Skin of body (tissue), 2 donors: ENCODE results near the gene AMOTL1. TPM values are rescaled to one million over a fixed set of nuclear protein-coding genes. Genes with fewer than 3 reads are reported as not detected.
"Not testable (repeated sequence)": the region's sequence is repeated elsewhere in the genome, so short reads cannot be mapped to it uniquely, and the experiment has no call there.

Experiments used
- DNase-seq: peaks from one replicate; lab custom pipeline; 2025; lab: John Stamatoyannopoulos, UW
- total RNA-seq: library from RNA; depleted of rRNA; stranded (reverse); fragments of >200 nt; gene quantifications from one replicate; pipeline ENCODE4 v1.2.3, GENCODE V29; 2014

Gene AMOTL1
- total RNA-seq, 1 donor from 2014 or later = 80.7 TPM

DNA sequence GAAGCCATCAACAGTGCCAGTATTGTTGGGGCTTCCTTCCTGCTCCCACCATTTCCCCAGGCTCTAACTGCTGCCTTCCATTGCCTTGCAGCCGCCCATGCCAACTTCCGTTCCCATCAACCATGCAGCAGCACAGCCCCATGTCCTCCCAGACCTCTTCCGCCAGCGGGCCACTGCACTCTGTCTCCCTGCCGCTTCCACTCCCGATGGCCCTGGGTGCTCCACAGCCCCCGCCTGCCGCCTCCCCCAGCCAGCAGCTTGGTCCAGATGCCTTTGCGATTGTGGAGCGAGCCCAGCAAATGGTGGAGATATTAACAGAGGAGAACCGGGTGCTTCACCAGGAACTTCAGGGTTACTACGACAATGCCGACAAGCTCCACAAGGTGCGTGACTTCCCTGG lies 53.3 kb downstream of the AMOTL1 start:
- no peak for DNase-seq

GRCh38 chr11:94822080-94822479 lies 53.9 kb downstream of the AMOTL1 start:
- DNase-seq = no peak

GRCh38 chr11:94823102-94823732 lies 55.1 kb downstream of the AMOTL1 start:
- no peak for DNase-seq

DNA sequence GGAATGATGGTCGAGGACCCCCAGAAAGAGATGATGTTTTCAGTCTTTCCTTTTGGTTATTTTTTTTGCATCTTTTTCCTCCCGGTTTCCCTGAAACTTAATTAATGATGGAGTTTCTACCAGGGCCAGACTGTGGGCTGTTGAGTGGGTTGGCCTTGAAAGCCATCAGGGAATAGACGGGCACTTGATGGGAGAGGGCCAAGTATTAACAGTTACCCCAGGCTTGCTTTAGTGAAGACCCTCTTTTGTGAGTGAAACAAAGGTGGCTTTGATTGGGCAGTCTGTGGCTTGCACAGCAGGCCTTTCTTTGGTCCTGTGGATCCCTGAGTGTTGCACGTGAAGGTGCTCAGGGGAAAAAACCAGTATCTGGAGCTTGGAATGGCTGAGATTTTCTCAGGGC lies 56.9 kb downstream of the AMOTL1 start:
- DNase-seq = no peak

DNA sequence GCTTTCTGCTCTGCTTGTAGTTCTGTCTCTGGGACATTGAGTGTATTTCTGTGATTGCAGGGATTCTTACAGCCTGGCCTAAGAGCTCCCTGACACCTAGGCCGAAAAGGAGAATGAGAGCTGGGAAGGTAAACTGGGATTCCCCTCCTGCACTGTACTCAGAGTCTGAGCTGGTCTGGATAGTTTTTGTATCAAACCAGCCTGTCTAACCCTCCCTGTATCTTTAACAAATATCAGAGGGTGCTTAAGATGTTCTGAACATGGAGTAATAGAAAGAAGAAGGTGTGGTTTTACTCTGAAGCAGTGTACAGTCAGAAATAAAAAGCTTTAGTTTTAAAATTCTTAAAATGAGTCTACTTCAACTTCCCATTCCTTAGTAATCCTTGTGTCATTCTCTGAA lies 57.3 kb downstream of the AMOTL1 start:
- DNase-seq = no peak

- DNase-seq = no peak
Observed at GRCh38 chr11:94826415-94826814, 58.3 kb downstream of the AMOTL1 start.

DNA sequence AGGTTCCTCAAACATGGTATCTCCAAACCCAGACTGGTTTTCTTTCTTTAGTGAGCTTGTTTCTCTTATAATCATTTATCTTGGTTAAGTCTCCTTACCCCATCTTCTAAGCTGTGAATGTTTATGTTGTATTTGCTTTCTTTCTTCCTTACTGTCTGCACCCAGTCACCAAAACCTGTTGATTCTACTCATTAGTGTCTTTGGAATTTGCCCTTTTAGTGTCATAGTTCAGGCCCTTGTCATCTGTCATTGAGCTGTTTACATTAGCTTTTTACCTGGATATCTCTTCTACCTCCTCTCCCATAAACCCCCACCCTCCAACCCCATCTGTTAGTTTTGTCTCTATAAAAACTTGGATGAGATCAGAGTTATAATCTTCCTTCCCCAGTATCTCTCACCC lies 59.9 kb downstream of the AMOTL1 start:
- no peak for DNase-seq

- DNase-seq = no peak
Observed at GRCh38 chr11:94830722-94831510, 62.8 kb downstream of the AMOTL1 start.

DNA sequence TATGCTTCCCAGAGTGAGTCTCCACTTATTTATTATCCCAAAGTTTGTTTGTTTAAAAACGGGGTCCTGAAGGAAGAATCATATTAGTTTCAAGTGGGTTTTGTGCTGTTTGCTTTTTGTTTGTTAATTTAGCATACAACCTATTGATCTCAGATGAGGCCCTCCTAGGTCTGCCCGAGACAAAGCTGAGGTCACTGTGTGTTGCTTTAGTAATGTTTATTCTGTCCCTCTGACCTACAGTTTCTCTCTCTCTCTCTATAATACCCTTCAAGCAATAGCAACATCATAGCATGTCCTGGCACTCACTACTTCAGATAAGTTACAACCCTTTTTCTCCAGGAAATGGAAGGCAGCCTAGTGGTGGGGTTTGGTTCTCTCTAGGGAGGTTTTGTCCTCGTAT lies 63.4 kb downstream of the AMOTL1 start:
- no peak for DNase-seq

GRCh38 chr11:94832604-94833235 lies 64.6 kb downstream of the AMOTL1 start:
- no peak for DNase-seq

DNA sequence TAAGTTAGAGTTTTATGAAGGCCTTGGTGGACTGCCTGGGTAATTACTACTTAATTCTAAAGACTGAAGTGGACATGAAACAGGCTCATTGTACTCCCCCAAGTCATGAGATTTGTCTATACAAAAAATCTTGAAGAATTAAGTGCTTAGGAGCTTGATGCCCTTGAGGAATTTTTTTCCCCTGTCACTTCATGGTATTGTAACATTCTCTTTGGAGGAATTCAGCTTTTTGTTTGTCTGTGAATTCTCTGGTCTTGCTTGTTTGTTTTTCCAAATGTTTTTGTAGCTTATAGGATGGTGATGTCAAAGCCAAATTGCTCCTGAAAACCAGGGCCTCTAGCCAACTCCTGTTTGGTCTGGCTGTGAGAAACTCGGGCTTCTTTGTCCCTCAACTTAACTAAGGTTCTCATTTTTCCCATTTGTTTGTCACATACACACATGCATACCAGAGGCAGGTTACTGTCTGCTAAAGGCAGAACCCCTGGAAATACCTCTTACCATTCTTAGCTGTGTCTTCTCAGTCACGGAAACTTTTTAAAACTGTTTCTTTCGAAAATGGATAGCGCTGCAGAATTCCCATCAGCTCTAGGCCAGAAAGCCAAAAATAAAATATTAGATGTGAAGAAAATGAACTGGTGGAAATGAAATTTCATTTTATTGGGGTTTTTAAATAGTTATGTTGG lies 66.9 kb downstream of the AMOTL1 start:
- no peak for DNase-seq

DNA sequence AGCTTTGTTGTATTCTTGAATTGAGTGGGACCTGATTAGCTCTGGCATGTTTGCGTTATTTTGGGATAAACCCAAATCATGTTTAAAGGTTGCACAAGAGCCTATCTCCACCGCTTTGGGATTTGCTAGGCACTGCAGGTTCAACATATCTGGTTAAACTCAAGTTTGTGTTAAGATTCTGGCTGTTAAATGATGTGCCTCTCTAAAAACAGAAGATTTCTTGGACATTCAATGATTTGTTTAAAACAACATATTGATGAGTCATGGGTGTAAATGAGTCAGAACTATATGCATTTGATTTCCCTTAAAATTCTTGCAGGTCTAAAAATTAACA lies 67.4 kb downstream of the AMOTL1 start:
- DNase-seq = no peak

GRCh38 chr11:94837317-94837716 lies 69.2 kb downstream of the AMOTL1 start:
- no peak for DNase-seq

GRCh38 chr11:94838027-94838731 lies 70.0 kb downstream of the AMOTL1 start:
- no peak for DNase-seq

DNA sequence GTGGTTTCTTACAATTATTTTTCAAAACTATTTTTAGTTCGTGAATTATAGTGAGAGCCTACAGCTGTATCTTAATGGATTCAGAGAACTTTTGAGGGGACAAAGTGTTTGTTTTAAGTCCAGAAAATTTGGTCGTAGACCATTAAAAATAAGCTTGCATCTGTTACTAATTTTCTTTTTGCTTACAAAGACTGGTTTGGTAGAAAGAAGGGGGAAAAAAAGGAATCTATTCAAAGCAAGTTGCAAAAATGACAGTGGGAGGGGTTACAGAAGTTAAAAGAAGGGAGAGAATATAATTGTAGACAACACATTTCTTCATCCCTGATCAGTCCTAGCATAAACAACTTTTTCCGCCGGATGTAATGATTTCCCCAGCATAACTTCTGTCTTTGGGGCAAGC lies 72.1 kb downstream of the AMOTL1 start:
- DNase-seq = peak; percentile 50

GRCh38 chr11:94844031-94844430 lies 75.9 kb downstream of the AMOTL1 start:
- no peak for DNase-seq

- no peak for DNase-seq
Observed at GRCh38 chr11:94845622-94846021, 77.5 kb downstream of the AMOTL1 start.

- DNase-seq = no peak
Observed at GRCh38 chr11:94849839-94850238, 81.7 kb downstream of the AMOTL1 start.

- no peak for DNase-seq
Observed at GRCh38 chr11:94851864-94852636, 83.9 kb downstream of the AMOTL1 start.

- DNase-seq = not testable (repeated sequence)
Observed at GRCh38 chr11:94853288-94853687, 85.1 kb downstream of the AMOTL1 start.

GRCh38 chr11:94853836-94854235 lies 85.7 kb downstream of the AMOTL1 start:
- DNase-seq = no peak
